ENCODE results near the gene CREB5. TPM values are rescaled to one million over a fixed set of nuclear protein-coding genes. Genes with fewer than 3 reads are reported as not detected.

Gene CREB5
- polyA plus RNA-seq, 1 donor from 2014 or later, result 3.7 TPM

- TF ChIP-seq REST (IDR thresholded peaks at IDR 0.05; ENCODE audit: borderline replicate concordance) (no peak), CTCF (IDR thresholded peaks at IDR 0.05; ENCODE audit: poor library complexity, severe bottlenecking) (no peak), POLR2AphosphoS5 (IDR thresholded peaks at IDR 0.05) (no peak), MXI1 (conservative IDR thresholded peaks at IDR 0.05; ENCODE audit: poor library complexity, severe bottlenecking) (no peak), TAF1 (IDR thresholded peaks at IDR 0.05; ENCODE audit: low read depth) (no peak), RAD21 (conservative IDR thresholded peaks at IDR 0.05) (no peak), EZH2 (IDR thresholded peaks at IDR 0.05; ENCODE audit: borderline replicate concordance, insufficient read depth, low read length, poor library complexity, severe bottlenecking) (no peak), EP300 (conservative IDR thresholded peaks at IDR 0.05; ENCODE audit: poor library complexity, severe bottlenecking) (no peak), SMC3 (conservative IDR thresholded peaks at IDR 0.05; ENCODE audit: poor library complexity) (no peak)
- Histone ChIP-seq H3K4me2 (ENCODE audit: low read length) (no peak overlapping the region), H3K9ac (ENCODE audit: low read length) (no peak overlapping the region), H4K20me1 (ENCODE audit: insufficient read depth) (no peaks in the 10 kb centered on the region), H3K9me2 (ENCODE audit: insufficient read depth, low read length) (no peaks in the 10 kb centered on the region), H2AFZ (ENCODE audit: low read depth, low read length) (no peak overlapping the region), H3K36me3 (ENCODE audit: insufficient read depth, low read length) (no peaks in the 10 kb centered on the region), H3K27me3 (ENCODE audit: insufficient read depth, low read depth, low read length) (no peaks in the 10 kb centered on the region), H3K79me2 (replicated peaks; ENCODE audit: insufficient read depth, low read length) (peaks cover 3% of the 10 kb centered on the region), H3K9me3 (ENCODE audit: low read length) (no peaks in the 10 kb centered on the region), H3K4me3 (ENCODE audit: low read length) (no peak overlapping the region), H3K27ac (ENCODE audit: low read length) (no peak overlapping the region), H3F3A (ENCODE audit: insufficient read depth, low read length, poor library complexity, severe bottlenecking) (no peaks in the 10 kb centered on the region)
These were observed 46.4 kb downstream of the CREB5 start for GRCh38 chr7:28458732-28459131.

- Histone ChIP-seq H3K4me2 (ENCODE audit: low read length) (no peak overlapping the region), H3K27me3 (ENCODE audit: insufficient read depth, low read depth, low read length) (no peaks in the 10 kb centered on the region), H3K9me2 (ENCODE audit: insufficient read depth, low read length) (no peaks in the 10 kb centered on the region), H3K27ac (ENCODE audit: low read length) (no peak overlapping the region), H3F3A (ENCODE audit: insufficient read depth, low read length, poor library complexity, severe bottlenecking) (no peaks in the 10 kb centered on the region), H4K20me1 (ENCODE audit: insufficient read depth) (no peaks in the 10 kb centered on the region), H3K79me2 (replicated peaks; ENCODE audit: insufficient read depth, low read length) (peaks cover 9% of the 10 kb centered on the region), H2AFZ (ENCODE audit: low read depth, low read length) (no peak overlapping the region), H3K36me3 (ENCODE audit: insufficient read depth, low read length) (no peaks in the 10 kb centered on the region), H3K9me3 (ENCODE audit: low read length) (no peaks in the 10 kb centered on the region), H3K4me3 (ENCODE audit: low read length) (no peak overlapping the region), H3K9ac (ENCODE audit: low read length) (no peak overlapping the region)
- TF ChIP-seq EZH2 (IDR thresholded peaks at IDR 0.05; ENCODE audit: borderline replicate concordance, insufficient read depth, low read length, poor library complexity, severe bottlenecking), result no peak
- TF ChIP-seq REST (IDR thresholded peaks at IDR 0.05; ENCODE audit: borderline replicate concordance), result no peak
- no peak for TF ChIP-seq SMC3 (conservative IDR thresholded peaks at IDR 0.05; ENCODE audit: poor library complexity)
These were observed 47.0 kb downstream of the CREB5 start for GRCh38 chr7:28459306-28459705.
